ENCODE data around the gene USP31. TPM values are rescaled to one million over a fixed set of nuclear protein-coding genes. Genes with fewer than 3 reads are reported as not detected.

USP31 gene
- total RNA-seq, 1 donor: 6.2 TPM

DNA sequence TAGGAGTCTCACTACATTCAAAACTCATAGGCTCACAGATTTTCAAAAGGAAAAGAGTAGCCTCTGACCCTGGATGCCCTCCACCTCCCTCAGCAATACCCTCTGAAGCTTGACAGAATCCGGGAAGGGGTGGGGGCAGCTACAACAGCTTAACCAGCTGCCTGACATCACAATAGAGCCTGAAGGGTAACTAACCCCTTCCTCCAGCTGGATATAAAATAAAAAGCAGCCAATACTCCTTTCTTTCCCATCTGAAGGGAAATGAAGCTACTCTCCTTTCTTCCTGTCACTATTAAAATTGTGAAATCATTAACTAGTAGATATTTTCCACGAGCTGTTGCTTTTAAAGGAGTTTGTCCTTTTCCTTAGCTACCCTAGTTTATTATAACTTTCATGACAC is 24.0 kb downstream of the USP31 start:
- Histone ChIP-seq H3K27ac (ENCODE audit: low read depth, low read length) (no peak overlapping the region), H2AFZ (ENCODE audit: low read length) (no peak overlapping the region), H4K20me1 (ENCODE audit: insufficient read depth, low read length) (peaks cover 6% of the 10 kb centered on the region), H3K4me2 (ENCODE audit: insufficient read depth, low read length) (no peak overlapping the region), H3K4me1 (ENCODE audit: insufficient read depth, low read length) (peaks cover 20% of the 10 kb centered on the region), H3K79me2 (ENCODE audit: insufficient read depth, low read length) (peaks cover 78% of the 10 kb centered on the region), H3K4me3 (ENCODE audit: insufficient read depth, low read length) (no peak overlapping the region), H3K36me3 (ENCODE audit: insufficient read depth, low read length) (no peaks in the 10 kb centered on the region), H3K9me3 (ENCODE audit: low read depth, low read length) (no peaks in the 10 kb centered on the region), H3K27me3 (ENCODE audit: insufficient read depth, low read length) (no peaks in the 10 kb centered on the region)
- TF ChIP-seq, protein P1, sequence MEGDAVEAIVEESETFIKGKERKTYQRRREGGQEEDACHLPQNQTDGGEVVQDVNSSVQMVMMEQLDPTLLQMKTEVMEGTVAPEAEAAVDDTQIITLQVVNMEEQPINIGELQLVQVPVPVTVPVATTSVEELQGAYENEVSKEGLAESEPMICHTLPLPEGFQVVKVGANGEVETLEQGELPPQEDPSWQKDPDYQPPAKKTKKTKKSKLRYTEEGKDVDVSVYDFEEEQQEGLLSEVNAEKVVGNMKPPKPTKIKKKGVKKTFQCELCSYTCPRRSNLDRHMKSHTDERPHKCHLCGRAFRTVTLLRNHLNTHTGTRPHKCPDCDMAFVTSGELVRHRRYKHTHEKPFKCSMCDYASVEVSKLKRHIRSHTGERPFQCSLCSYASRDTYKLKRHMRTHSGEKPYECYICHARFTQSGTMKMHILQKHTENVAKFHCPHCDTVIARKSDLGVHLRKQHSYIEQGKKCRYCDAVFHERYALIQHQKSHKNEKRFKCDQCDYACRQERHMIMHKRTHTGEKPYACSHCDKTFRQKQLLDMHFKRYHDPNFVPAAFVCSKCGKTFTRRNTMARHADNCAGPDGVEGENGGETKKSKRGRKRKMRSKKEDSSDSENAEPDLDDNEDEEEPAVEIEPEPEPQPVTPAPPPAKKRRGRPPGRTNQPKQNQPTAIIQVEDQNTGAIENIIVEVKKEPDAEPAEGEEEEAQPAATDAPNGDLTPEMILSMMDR (IDR thresholded peaks at IDR 0.05; ENCODE audit: extremely low read depth, low read depth, low read length): no peak
- no peak for DNase-seq (ENCODE audit: insufficient read length, low spot score, missing footprints)

DNA sequence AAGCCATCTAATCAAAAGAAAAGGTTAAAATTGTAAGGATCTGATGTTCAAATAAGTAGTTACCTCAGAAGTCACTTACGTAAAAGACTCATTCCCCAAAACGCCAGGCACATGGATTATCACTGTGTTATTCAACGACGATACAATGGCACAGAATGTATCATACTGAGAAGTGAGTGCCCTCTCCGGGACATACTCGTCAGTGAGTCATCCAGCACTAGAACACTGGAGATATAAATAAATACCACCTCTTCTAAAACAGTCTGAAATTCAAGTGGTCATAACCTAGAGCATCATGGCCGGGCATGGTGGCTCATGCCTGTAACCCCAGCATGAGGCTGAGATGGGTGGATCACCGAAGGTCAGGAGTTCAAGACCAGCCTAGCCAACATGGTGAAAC is 24.9 kb downstream of the USP31 start:
- Histone ChIP-seq H3K79me2 (ENCODE audit: insufficient read depth, low read length) (peaks cover 78% of the 10 kb centered on the region), H3K27me3 (ENCODE audit: insufficient read depth, low read length) (no peaks in the 10 kb centered on the region), H3K27ac (ENCODE audit: low read depth, low read length) (peak overlapping the region; percentile 49), H3K4me3 (ENCODE audit: insufficient read depth, low read length) (no peak overlapping the region), H4K20me1 (ENCODE audit: insufficient read depth, low read length) (peaks cover 6% of the 10 kb centered on the region), H3K36me3 (ENCODE audit: insufficient read depth, low read length) (no peaks in the 10 kb centered on the region), H3K4me1 (ENCODE audit: insufficient read depth, low read length) (peaks cover 27% of the 10 kb centered on the region), H3K4me2 (ENCODE audit: insufficient read depth, low read length) (peak overlapping the region; percentile 14), H2AFZ (ENCODE audit: low read length) (no peak overlapping the region), H3K9me3 (ENCODE audit: low read depth, low read length) (no peaks in the 10 kb centered on the region)
- TF ChIP-seq, protein P1 (IDR thresholded peaks at IDR 0.05; ENCODE audit: extremely low read depth, low read depth, low read length): no peak
- no peak for DNase-seq (ENCODE audit: insufficient read length, low spot score, missing footprints)

DNA sequence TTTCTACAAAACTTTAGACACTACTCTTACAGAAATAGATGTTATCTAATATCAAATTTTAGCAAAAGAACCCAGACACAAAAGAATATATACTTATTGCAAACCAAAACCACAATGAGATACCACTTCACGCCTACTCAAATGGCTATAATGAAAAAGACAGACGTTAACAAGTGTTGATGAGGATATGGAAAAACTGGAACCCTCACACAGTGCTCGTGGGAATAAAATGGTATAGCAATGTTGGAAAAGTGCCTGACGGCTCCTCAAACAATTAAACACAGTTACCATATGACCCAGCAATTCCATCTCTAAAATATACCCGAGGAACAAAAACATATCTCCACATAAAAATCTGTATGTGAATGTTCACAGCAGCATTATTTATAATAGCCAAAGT is 27.1 kb downstream of the USP31 start:
- H3K36me3 ChIP-seq (ENCODE audit: insufficient read depth, low read length): no peaks in the 10 kb centered on the region
- H4K20me1 ChIP-seq (ENCODE audit: insufficient read depth, low read length): peaks cover 6% of the 10 kb centered on the region
- DNase-seq (ENCODE audit: insufficient read length, low spot score, missing footprints): no peak

DNA sequence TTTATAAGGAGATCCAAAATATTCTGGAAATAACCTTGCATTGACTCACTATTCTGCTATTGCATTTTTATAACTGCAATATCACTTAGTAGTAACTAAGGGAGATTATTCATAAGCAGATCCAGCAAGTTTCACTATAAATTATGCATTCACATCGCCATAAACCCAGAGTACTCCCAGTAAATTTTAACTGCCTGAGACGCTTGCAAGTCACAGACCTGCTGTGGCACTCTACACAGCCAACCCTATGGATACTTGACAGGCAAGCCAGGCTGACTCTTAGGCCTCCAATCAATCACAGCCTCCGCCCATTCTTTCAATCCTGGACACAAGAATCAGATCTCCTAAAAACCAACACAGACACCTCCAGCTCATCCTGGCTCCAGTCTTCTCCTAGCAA is 28.2 kb downstream of the USP31 start:
- Histone ChIP-seq H3K4me1 (ENCODE audit: insufficient read depth, low read length) (peaks cover 27% of the 10 kb centered on the region), H3K27ac (ENCODE audit: low read depth, low read length) (peak overlapping the region; percentile 57), H3K9me3 (ENCODE audit: low read depth, low read length) (no peaks in the 10 kb centered on the region), H3K79me2 (ENCODE audit: insufficient read depth, low read length) (peaks cover 78% of the 10 kb centered on the region), H3K4me2 (ENCODE audit: insufficient read depth, low read length) (peak overlapping the region; percentile 6), H3K36me3 (ENCODE audit: insufficient read depth, low read length) (no peaks in the 10 kb centered on the region), H3K27me3 (ENCODE audit: insufficient read depth, low read length) (no peaks in the 10 kb centered on the region), H2AFZ (ENCODE audit: low read length) (no peak overlapping the region), H3K4me3 (ENCODE audit: insufficient read depth, low read length) (no peak overlapping the region), H4K20me1 (ENCODE audit: insufficient read depth, low read length) (peaks cover 6% of the 10 kb centered on the region)
- peak; percentile 65 for DNase-seq (ENCODE audit: insufficient read length, low spot score, missing footprints)
- TF ChIP-seq, protein P1 (IDR thresholded peaks at IDR 0.05; ENCODE audit: extremely low read depth, low read depth, low read length): no peak

More for the DNA sequence above, 27.1 kb downstream of the USP31 start:
- no peak overlapping the region for H3K27ac ChIP-seq (ENCODE audit: low read depth, low read length)
- H2AFZ ChIP-seq (ENCODE audit: low read length): no peak overlapping the region
- no peak overlapping the region for H3K4me3 ChIP-seq (ENCODE audit: insufficient read depth, low read length)
- H3K9me3 ChIP-seq (ENCODE audit: low read depth, low read length): no peaks in the 10 kb centered on the region
- H3K27me3 ChIP-seq (ENCODE audit: insufficient read depth, low read length): no peaks in the 10 kb centered on the region
- H3K4me1 ChIP-seq (ENCODE audit: insufficient read depth, low read length): peaks cover 27% of the 10 kb centered on the region
- H3K79me2 ChIP-seq (ENCODE audit: insufficient read depth, low read length): peaks cover 76% of the 10 kb centered on the region
- TF ChIP-seq, protein P1 (IDR thresholded peaks at IDR 0.05; ENCODE audit: extremely low read depth, low read depth, low read length): no peak
- no peak overlapping the region for H3K4me2 ChIP-seq (ENCODE audit: insufficient read depth, low read length)
